Measurements from ENCODE around the gene CHCHD4. TPM values are rescaled to one million over a fixed set of nuclear protein-coding genes. Genes with fewer than 3 reads are reported as not detected.

The CHCHD4 gene
- total RNA-seq, 4 donors from 2014 or later: 10.7 to 17.7 (median 13.8) TPM

GRCh38 chr3:14137004-14137403 is 12.3 kb upstream of the CHCHD4 start:
- 67 to 71% methylated on average over 1 to 2 of the region's 3 CpGs for WGBS, 2 donors
- TF ChIP-seq EP300 (IDR thresholded peaks at IDR 0.05): no peak
- no peak for DNase-seq (ENCODE audit: low spot score in 2 of 2)
- Histone ChIP-seq H3K4me3 (no peak overlapping the region), H3K9me3 (no peaks in the 10 kb centered on the region), H3K4me1 (peaks cover 0 to 26% (median 0%) of the 10 kb centered on the region in 4 donors), H3K36me3 (peaks cover 7 to 100% (median 35%) of the 10 kb centered on the region in 3 donors), H3K27me3 (no peaks in the 10 kb centered on the region), H3K27ac (peak overlapping the region in 3 of 4 donors; percentile 1 to 33 (median 6))

- H3K9me3 ChIP-seq: no peaks in the 10 kb centered on the region
- H3K27ac ChIP-seq: no peak overlapping the region
- no peak overlapping the region for H3K4me3 ChIP-seq
- H3K27me3 ChIP-seq: no peaks in the 10 kb centered on the region
- WGBS, 2 donors: 82 to 91% methylated on average over 11 of the region's 11 CpGs
- H3K4me1 ChIP-seq: peaks cover 0 to 18% (median 0%) of the 10 kb centered on the region in 4 donors
- no peak for DNase-seq (ENCODE audit: low spot score in 2 of 2)
- no peak for TF ChIP-seq POLR2A (IDR thresholded peaks at IDR 0.05)
- TF ChIP-seq CTCF (IDR thresholded peaks at IDR 0.05): no peak
- no peak for TF ChIP-seq EP300 (IDR thresholded peaks at IDR 0.05)
- peaks cover 7 to 100% (median 36%) of the 10 kb centered on the region in 3 donors for H3K36me3 ChIP-seq
These were observed 10.9 kb upstream of the CHCHD4 start for GRCh38 chr3:14135581-14135980.

- Histone ChIP-seq H3K4me3 (no peak overlapping the region), H3K4me1 (peaks cover 0 to 16% (median 0%) of the 10 kb centered on the region in 4 donors), H3K9me3 (no peaks in the 10 kb centered on the region), H3K27ac (no peak overlapping the region), H3K27me3 (no peaks in the 10 kb centered on the region), H3K36me3 (peaks cover 7 to 100% (median 36%) of the 10 kb centered on the region in 3 donors)
- TF ChIP-seq EP300 (IDR thresholded peaks at IDR 0.05): no peak
- no peak for TF ChIP-seq CTCF (IDR thresholded peaks at IDR 0.05)
- TF ChIP-seq POLR2A (IDR thresholded peaks at IDR 0.05): no peak
- DNase-seq (ENCODE audit: low spot score in 2 of 2): no peak
- 80 to 93% methylated on average over 5 to 6 of the region's 6 CpGs for WGBS, 2 donors
These were observed 9.6 kb upstream of the CHCHD4 start for GRCh38 chr3:14134291-14134690.

GRCh38 chr3:14133876-14134275 is 9.2 kb upstream of the CHCHD4 start:
- peaks cover 7 to 98% (median 36%) of the 10 kb centered on the region in 3 donors for H3K36me3 ChIP-seq
- DNase-seq (ENCODE audit: low spot score in 2 of 2): no peak

GRCh38 chr3:14133188-14133800 is 8.6 kb upstream of the CHCHD4 start:
- no peaks in the 10 kb centered on the region for H3K27me3 ChIP-seq
- H3K27ac ChIP-seq: peak overlapping the region in 1 of 4 donors; percentile 50
- H3K9me3 ChIP-seq: no peaks in the 10 kb centered on the region
- H3K4me3 ChIP-seq: no peak overlapping the region
- H3K36me3 ChIP-seq: peaks cover 7 to 98% (median 36%) of the 10 kb centered on the region in 3 donors
- H3K4me1 ChIP-seq: peaks cover 0 to 16% (median 0%) of the 10 kb centered on the region in 4 donors
- DNase-seq (ENCODE audit: low spot score in 2 of 2): no peak
- TF ChIP-seq EP300 (IDR thresholded peaks at IDR 0.05): no peak
- no peak for TF ChIP-seq CTCF (IDR thresholded peaks at IDR 0.05)
- TF ChIP-seq POLR2A (IDR thresholded peaks at IDR 0.05): no peak
- 88 to 89% methylated on average over 10 of the region's 10 CpGs for WGBS, 2 donors

More at GRCh38 chr3:14133876-14134275, 9.2 kb upstream of the CHCHD4 start:
- TF ChIP-seq POLR2A (IDR thresholded peaks at IDR 0.05) (no peak), EP300 (IDR thresholded peaks at IDR 0.05) (no peak), CTCF (IDR thresholded peaks at IDR 0.05) (no peak)
- no peak overlapping the region for H3K27ac ChIP-seq
- H3K27me3 ChIP-seq: no peaks in the 10 kb centered on the region
- H3K9me3 ChIP-seq: no peaks in the 10 kb centered on the region
- WGBS, 2 donors: 97% methylated on average over 5 of the region's 5 CpGs
- peaks cover 0 to 16% (median 0%) of the 10 kb centered on the region in 4 donors for H3K4me1 ChIP-seq
- H3K4me3 ChIP-seq: no peak overlapping the region
